Immature natural killer cell (primary cell): ENCODE measurements around the gene ABCG2. TPM values are rescaled to one million over a fixed set of nuclear protein-coding genes. Genes with fewer than 3 reads are reported as not detected.

Source experiments
- DNase-seq, 3 donors: peaks; one replicate each; pipeline ENCODE4 v3.0.0; 2022; ENCODE audit warnings: mixed read lengths in 1 of 3
- H3K27ac Mint-ChIP-seq, 6 donors: one replicate each; pipeline ENCODE4 v1.8.0; 2020; ENCODE audit warnings: mixed read lengths in 6 of 6, mild to moderate bottlenecking in 5 of 6, inconsistent platforms in 4 of 6, moderate library complexity in 3 of 6
- H3K27me3 Mint-ChIP-seq, 3 donors: one replicate each; pipeline ENCODE4 v1.8.0; 2020 to 2021; ENCODE audit warnings: low read depth in 3 of 3, mild to moderate bottlenecking in 3 of 3, mixed read lengths in 3 of 3, moderate library complexity in 3 of 3, inconsistent platforms in 1 of 3
- H3K36me3 Mint-ChIP-seq, 3 donors: one replicate each; pipeline ENCODE4 v1.8.0; 2020; ENCODE audit warnings: mixed read lengths in 3 of 3, inconsistent platforms in 2 of 3, mild to moderate bottlenecking in 2 of 3
- H3K4me1 Mint-ChIP-seq, 2 donors: one replicate each; pipeline ENCODE4 v1.8.0; 2020; ENCODE audit warnings: inconsistent platforms in 2 of 2, mild to moderate bottlenecking in 2 of 2, mixed read lengths in 2 of 2, moderate library complexity in 1 of 2
- H3K4me3 Mint-ChIP-seq, 5 donors: one replicate each; pipeline ENCODE4 v1.8.0; 2020; ENCODE audit warnings: mild to moderate bottlenecking in 5 of 5, mixed read lengths in 5 of 5, inconsistent platforms in 3 of 5, moderate library complexity in 3 of 5
- H3K9me3 Mint-ChIP-seq, 6 donors: one replicate each; pipeline ENCODE4 v1.8.0; 2020; ENCODE audit warnings: mild to moderate bottlenecking in 6 of 6, mixed read lengths in 6 of 6, inconsistent platforms in 4 of 6, moderate library complexity in 3 of 6
- polyA plus RNA-seq, 3 donors: library from polyadenylated mRNA; unstranded; fragments of 300-500 nt; fragmentation: Illumina TruSeq; gene quantifications; one replicate each; pipeline ENCODE4 v1.2.3, GENCODE V29; 2021

Gene ABCG2
- polyA plus RNA-seq, 3 donors from 2014 or later, result 0.69 to 2.5 (median 1.3) TPM

GRCh38 chr4:88062843-88063242 is 95.6 kb downstream of the ABCG2 start:
- Mint-ChIP-seq H3K36me3 (peaks cover 21 to 49% (median 24%) of the 10 kb centered on the region in 3 donors), H3K4me1 (no peaks in the 10 kb centered on the region), H3K27me3 (peaks cover 0 to 2% (median 0%) of the 10 kb centered on the region in 3 donors), H3K4me3 (no peak overlapping the region), H3K9me3 (no peaks in the 10 kb centered on the region), H3K27ac (no peak overlapping the region)
- DNase-seq, result no peak

- H3K4me1 Mint-ChIP-seq, result no peaks in the 10 kb centered on the region
- H3K36me3 Mint-ChIP-seq, result peaks cover 16 to 44% (median 19%) of the 10 kb centered on the region in 3 donors
- no peak for DNase-seq
- H3K27ac Mint-ChIP-seq, result no peak overlapping the region
- no peak overlapping the region for H3K4me3 Mint-ChIP-seq
- peaks cover 0 to 2% (median 0%) of the 10 kb centered on the region in 3 donors for H3K27me3 Mint-ChIP-seq
- H3K9me3 Mint-ChIP-seq, result no peaks in the 10 kb centered on the region
Observed at GRCh38 chr4:88062311-88062710, 96.1 kb downstream of the ABCG2 start.

- Mint-ChIP-seq H3K27ac (no peak overlapping the region), H3K27me3 (no peaks in the 10 kb centered on the region), H3K4me3 (no peak overlapping the region), H3K36me3 (peaks cover 3 to 45% (median 13%) of the 10 kb centered on the region in 3 donors), H3K9me3 (no peaks in the 10 kb centered on the region), H3K4me1 (no peaks in the 10 kb centered on the region)
- no peak for DNase-seq
Observed at GRCh38 chr4:88060431-88060830, 98.0 kb downstream of the ABCG2 start.

GRCh38 chr4:88059766-88060165 is 98.7 kb downstream of the ABCG2 start:
- H3K27ac Mint-ChIP-seq, result no peak overlapping the region
- no peak for DNase-seq
- no peaks in the 10 kb centered on the region for H3K27me3 Mint-ChIP-seq
- no peaks in the 10 kb centered on the region for H3K4me1 Mint-ChIP-seq
- peaks cover 3 to 40% (median 12%) of the 10 kb centered on the region in 3 donors for H3K36me3 Mint-ChIP-seq
- H3K9me3 Mint-ChIP-seq, result no peaks in the 10 kb centered on the region
- no peak overlapping the region for H3K4me3 Mint-ChIP-seq

- H3K9me3 Mint-ChIP-seq, result no peaks in the 10 kb centered on the region
- H3K4me1 Mint-ChIP-seq, result no peaks in the 10 kb centered on the region
- peaks cover 3 to 33% (median 8%) of the 10 kb centered on the region in 3 donors for H3K36me3 Mint-ChIP-seq
- no peak overlapping the region for H3K4me3 Mint-ChIP-seq
- H3K27me3 Mint-ChIP-seq, result no peaks in the 10 kb centered on the region
- no peak overlapping the region for H3K27ac Mint-ChIP-seq
- DNase-seq, result no peak
Observed at GRCh38 chr4:88058295-88058694, 100.1 kb downstream of the ABCG2 start.

GRCh38 chr4:88054901-88055300 is 103.5 kb downstream of the ABCG2 start:
- Mint-ChIP-seq H3K36me3 (peaks cover 0 to 41% (median 8%) of the 10 kb centered on the region in 3 donors), H3K27me3 (no peaks in the 10 kb centered on the region), H3K4me1 (no peaks in the 10 kb centered on the region), H3K4me3 (no peak overlapping the region), H3K27ac (no peak overlapping the region), H3K9me3 (no peaks in the 10 kb centered on the region)
- DNase-seq, result no peak

GRCh38 chr4:88054229-88054628 is 104.2 kb downstream of the ABCG2 start:
- Mint-ChIP-seq H3K27ac (no peak overlapping the region), H3K27me3 (no peaks in the 10 kb centered on the region), H3K4me1 (no peaks in the 10 kb centered on the region), H3K4me3 (no peak overlapping the region), H3K9me3 (no peaks in the 10 kb centered on the region), H3K36me3 (peaks cover 0 to 35% (median 4%) of the 10 kb centered on the region in 3 donors)
- no peak for DNase-seq

- Mint-ChIP-seq H3K4me1 (peaks cover 5 to 10% of the 10 kb centered on the region in 2 donors), H3K27me3 (peaks cover 0 to 2% (median 0%) of the 10 kb centered on the region in 3 donors), H3K9me3 (no peaks in the 10 kb centered on the region), H3K27ac (no peak overlapping the region), H3K4me3 (no peak overlapping the region), H3K36me3 (peaks cover 11 to 17% (median 15%) of the 10 kb centered on the region in 3 donors)
- DNase-seq, result no peak
Observed at GRCh38 chr4:88045021-88045420, 113.4 kb downstream of the ABCG2 start.

GRCh38 chr4:88043586-88044340 is 114.7 kb downstream of the ABCG2 start:
- Mint-ChIP-seq H3K27ac (no peak overlapping the region), H3K27me3 (peaks cover 0 to 2% (median 0%) of the 10 kb centered on the region in 3 donors), H3K9me3 (no peaks in the 10 kb centered on the region), H3K4me3 (no peak overlapping the region), H3K36me3 (peaks cover 16 to 21% (median 20%) of the 10 kb centered on the region in 3 donors), H3K4me1 (peaks cover 5 to 10% of the 10 kb centered on the region in 2 donors)
- DNase-seq, result no peak

GRCh38 chr4:88043001-88043400 is 115.4 kb downstream of the ABCG2 start:
- Mint-ChIP-seq H3K9me3 (no peaks in the 10 kb centered on the region), H3K4me3 (no peak overlapping the region), H3K27me3 (peaks cover 0 to 2% (median 0%) of the 10 kb centered on the region in 3 donors), H3K4me1 (peaks cover 5 to 10% of the 10 kb centered on the region in 2 donors), H3K27ac (no peak overlapping the region), H3K36me3 (peaks cover 12 to 22% (median 22%) of the 10 kb centered on the region in 3 donors)
- DNase-seq, result no peak

- no peak for DNase-seq
- no peak overlapping the region for H3K27ac Mint-ChIP-seq
- H3K9me3 Mint-ChIP-seq, result no peaks in the 10 kb centered on the region
- no peak overlapping the region for H3K4me3 Mint-ChIP-seq
- H3K4me1 Mint-ChIP-seq, result peaks cover 5 to 10% of the 10 kb centered on the region in 2 donors
- peaks cover 13 to 27% (median 18%) of the 10 kb centered on the region in 3 donors for H3K36me3 Mint-ChIP-seq
- peaks cover 0 to 2% (median 0%) of the 10 kb centered on the region in 3 donors for H3K27me3 Mint-ChIP-seq
Observed at GRCh38 chr4:88041626-88042025, 116.8 kb downstream of the ABCG2 start.

- H3K27me3 Mint-ChIP-seq, result peaks cover 0 to 2% (median 0%) of the 10 kb centered on the region in 3 donors
- H3K36me3 Mint-ChIP-seq, result peaks cover 13 to 32% (median 18%) of the 10 kb centered on the region in 3 donors
- no peaks in the 10 kb centered on the region for H3K9me3 Mint-ChIP-seq
- peaks cover 5 to 10% of the 10 kb centered on the region in 2 donors for H3K4me1 Mint-ChIP-seq
- no peak overlapping the region for H3K27ac Mint-ChIP-seq
- no peak for DNase-seq
- no peak overlapping the region for H3K4me3 Mint-ChIP-seq
Observed at GRCh38 chr4:88040707-88041106, 117.7 kb downstream of the ABCG2 start.
